GM21360 (cell line): ENCODE measurements around the gene POLR3A.
"Not testable (repeated sequence)": the region's sequence is repeated elsewhere in the genome, so short reads cannot be mapped to it uniquely, and the experiment has no call there.

Experiments
- ATAC-seq: cut with Tn5 transposase; IDR thresholded peaks from one replicate; pipeline ENCODE4 v1.9.1; 2021; ENCODE audit warnings: mild to moderate bottlenecking, moderate library complexity; ENCODE audit not compliant: unreplicated experiment

POLR3A gene

GRCh38 chr10:78025685-78026364, 3.5 kb downstream of the POLR3A start:
- no peak for ATAC-seq

- no peak for ATAC-seq
Observed at GRCh38 chr10:78023741-78024140, 5.6 kb downstream of the POLR3A start.

DNA sequence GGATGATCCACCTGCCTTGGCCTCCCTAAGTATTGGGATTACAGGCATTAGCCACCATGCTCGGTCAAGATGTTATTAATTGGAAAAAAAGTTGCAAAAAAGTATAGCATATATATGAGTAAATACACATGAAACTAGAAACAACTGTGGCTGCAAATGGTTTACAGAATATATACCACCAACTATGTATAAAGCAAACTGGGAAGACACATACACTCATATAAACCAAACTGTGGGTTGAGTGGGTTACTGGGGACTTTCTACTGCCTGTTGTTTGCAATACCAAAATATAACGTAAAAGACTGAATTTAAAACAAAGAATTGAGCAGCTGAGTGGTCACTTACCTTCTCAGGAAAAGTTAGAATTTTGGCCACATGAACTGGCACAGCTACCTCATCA, 8.1 kb downstream of the POLR3A start:
- no peak for ATAC-seq

GRCh38 chr10:78019264-78019663, 10.1 kb downstream of the POLR3A start:
- ATAC-seq, result no peak

DNA sequence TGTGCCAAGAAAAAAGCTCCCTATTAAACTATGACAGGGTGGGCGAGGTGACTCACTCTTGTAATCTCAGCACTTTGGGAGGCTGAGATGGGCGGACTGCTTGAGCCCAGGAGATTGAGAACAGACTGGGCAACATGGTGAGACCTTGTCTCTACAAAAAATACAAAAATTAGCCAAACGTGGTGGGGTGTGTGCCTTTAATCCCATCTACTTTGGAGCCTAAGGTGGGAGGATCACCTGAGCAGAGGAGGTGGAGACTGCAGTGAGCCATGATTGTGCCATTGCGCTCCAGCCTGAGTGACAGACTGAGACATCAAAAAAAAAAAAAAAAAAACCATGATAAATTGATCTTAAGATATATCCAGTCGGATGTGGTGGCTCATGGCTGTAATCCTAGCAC, 11.5 kb downstream of the POLR3A start:
- ATAC-seq, result no peak

GRCh38 chr10:78015546-78015945, 13.8 kb downstream of the POLR3A start:
- ATAC-seq, result no peak

DNA sequence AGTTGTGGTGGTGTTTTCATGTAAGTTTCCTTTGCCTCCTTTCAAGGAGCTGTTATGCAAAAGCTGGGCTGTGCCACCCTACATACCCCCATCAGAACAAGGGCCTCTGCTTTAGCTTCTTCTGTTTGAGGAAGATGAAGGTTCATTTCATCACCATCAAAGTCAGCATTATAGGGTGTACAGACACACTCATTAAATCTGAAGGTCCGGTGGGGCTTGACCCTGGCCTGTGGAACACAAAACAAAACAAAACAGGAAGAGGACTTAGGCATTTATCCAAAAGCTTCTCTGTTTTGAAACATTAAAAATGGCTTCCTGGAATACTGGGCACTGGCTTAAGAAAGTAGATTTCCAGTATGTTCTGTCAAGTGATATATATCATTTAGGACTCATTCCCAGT, 15.8 kb downstream of the POLR3A start:
- ATAC-seq, result no peak

- ATAC-seq, result no peak
Observed at GRCh38 chr10:78011065-78011464, 18.2 kb downstream of the POLR3A start.

GRCh38 chr10:78010278-78010677, 19.0 kb downstream of the POLR3A start:
- no peak for ATAC-seq

- no peak for ATAC-seq
Observed at GRCh38 chr10:78009662-78010061, 19.7 kb downstream of the POLR3A start.

DNA sequence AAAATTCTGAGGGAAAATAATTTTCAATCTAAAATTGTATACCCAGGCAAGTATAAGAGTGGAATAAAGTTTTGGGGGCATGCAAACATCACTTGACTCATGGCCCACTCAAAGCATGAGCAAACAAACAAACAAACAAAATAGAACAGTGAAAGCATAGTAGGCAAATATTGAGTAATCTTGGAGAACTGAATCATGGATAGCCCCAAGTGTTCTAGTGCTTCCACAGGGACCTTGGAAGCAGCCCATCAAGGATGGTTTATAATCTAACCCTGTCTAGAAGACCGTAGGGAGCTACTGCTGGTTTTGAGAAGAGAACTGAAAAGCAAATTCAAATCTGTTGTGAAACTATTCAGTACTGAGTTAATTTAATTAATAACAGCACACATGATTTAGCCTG, 22.1 kb downstream of the POLR3A start:
- no peak for ATAC-seq

DNA sequence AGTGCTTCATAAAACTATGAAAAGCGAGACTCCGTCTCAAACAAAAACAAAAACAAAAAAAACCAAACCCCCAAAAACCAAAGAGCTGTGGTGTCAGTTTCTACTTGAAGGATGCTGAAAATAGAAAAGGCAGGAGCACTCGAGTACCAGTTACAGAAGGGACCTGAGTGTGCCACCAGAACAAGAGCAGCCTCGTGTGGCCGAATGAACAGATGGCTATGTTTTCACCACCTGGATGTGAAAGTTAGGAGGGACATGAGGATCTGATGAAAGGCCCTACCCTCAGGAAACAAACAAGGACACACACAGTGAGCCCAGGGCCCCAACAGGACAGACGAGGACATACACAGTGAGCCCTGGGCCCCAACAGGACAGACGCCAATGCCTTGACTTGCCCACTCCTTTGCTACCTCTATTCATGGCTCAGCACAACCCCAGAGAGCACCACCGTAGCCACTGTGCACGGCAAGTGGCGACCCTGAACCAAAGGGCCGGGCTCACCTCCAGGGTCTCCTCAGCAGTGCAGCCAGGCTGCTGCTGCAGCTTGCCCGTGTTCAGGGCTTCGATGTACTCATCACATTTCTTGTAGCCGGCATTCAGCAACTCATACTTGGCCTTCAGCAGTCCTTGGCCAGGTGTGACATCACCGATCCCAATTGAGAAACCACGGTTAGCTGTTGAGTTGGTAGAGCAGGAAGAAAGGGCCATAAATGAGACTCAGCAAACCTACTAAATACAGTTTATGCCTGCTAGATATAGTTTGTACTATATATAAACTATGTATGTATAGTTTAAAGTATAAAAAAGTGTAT, 24.9 kb downstream of the POLR3A start:
- ATAC-seq, result no peak

DNA sequence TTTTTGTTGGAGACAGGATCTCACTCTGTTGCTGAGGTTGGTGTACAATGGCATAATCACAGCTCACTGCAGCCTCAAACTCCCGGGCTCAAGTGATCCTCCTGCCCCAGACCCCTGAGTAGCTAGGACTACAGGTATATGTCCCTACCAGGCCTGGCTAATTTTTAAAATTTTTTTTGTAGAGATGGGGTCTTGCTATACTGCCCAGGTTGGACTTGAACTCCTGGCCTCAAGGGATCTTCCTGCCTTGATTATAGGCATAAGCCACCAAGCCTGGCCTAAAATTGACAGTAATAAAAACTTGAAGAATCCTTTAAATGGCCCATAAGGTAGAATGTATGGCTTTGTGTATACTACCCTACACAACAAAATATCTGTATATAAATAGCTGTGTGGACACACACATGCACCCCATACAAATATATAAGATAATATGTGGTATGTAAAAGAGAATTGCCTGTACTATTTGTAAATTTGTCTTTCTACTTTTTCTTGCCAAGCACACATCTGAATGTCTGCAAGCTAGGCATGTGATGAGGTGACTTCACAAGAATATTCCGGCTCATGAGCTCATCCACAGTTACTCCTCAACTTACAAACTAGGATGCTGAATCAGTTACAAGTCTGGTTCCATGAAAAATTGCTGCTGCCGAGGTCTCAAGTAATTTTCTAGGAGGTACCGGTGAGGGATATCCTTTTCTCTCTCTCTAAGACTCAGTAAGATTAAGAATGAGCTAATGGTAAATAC, 26.6 kb downstream of the POLR3A start:
- ATAC-seq, result no peak

GRCh38 chr10:78000956-78001472, 28.3 kb downstream of the POLR3A start:
- ATAC-seq, result no peak

DNA sequence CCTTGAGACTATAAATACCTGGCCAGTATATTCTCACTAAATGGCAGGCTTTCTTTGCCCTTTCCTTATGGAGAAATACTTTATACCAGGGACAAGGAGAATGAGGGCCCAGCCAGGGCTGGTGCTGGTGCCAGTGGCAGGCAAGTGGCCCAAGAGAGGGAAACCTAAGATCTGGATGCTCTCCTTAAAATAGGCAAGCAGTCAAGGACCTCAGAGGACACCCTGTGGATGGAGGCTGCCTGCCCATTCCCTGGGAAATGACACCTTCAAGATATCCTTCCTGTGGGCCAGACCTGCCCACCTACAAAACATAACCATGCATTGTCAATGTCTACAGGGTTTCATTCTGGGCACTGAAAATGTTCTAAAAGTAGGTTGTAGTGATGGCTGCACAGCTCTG, 29.1 kb downstream of the POLR3A start:
- no peak for ATAC-seq

DNA sequence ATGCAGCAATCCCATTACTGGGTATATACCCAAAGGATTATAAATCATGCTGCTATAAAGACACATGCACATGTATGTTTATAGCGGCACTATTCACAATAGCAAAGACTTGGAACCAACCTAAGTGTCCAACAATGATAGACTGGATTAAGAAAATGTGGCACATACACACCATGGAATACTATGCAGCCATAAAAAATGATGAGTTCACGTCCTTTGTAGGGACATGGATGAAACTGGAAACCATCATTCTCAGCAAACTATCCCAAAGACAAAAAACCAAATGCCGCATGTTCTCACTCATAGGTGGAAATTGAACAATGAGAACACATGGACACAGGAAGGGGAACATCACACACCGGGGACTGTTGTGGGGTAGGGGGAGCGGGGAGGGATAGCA, 30.5 kb downstream of the POLR3A start:
- ATAC-seq, result not testable (repeated sequence)

GRCh38 chr10:77993620-77994019, 35.7 kb downstream of the POLR3A start:
- ATAC-seq, result no peak

- ATAC-seq, result no peak
Observed at GRCh38 chr10:77989081-77989724, 40.1 kb downstream of the POLR3A start.

DNA sequence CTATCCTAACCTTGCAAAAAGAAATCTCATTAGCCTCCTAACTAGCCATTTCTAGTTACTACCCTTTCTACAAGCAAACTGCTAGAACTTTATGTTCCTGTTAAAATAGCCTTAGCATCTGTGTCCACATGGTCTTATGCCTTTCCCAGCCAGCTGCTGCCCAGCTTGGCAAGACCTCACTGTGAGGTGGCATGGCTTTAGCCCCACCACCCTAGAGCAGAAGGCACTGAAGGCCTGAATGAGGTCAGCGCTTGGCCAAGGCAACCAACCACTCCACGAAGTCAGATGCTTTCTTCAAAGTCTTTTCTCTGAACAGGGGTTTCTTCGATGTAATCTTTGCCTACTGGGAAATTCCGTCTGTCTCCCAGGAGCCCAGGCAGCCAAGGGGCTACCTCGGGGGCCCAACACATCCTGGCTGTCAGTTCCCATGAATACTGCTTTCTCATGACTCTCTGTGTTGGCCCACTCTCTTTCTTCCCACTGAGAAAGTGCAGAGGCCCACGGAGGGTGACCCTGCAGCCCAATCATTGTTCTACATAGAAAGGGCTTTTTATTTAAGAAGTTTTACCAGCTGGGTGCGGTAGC, 41.6 kb downstream of the POLR3A start:
- no peak for ATAC-seq

DNA sequence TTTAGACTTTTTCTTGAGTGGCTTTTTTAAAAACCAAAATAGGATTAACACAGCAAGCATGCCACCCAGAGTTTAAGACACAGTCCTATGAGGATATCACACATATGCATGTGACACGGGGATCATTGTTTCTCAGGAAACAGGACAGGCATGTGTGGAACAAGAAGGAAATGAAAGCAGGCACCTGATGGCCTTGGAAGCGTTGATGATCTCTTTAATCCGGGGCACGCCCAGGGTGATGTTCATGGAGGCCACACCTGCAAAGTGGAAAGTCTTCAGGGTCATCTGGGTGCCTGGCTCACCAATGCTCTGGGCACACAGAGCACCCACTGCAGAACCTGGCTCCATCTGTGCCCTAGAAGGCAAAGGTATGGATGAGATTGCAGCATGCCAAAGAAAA, 44.3 kb downstream of the POLR3A start:
- no peak for ATAC-seq
